Activated naive CD4-positive, alpha-beta T cell treated with anti-CD3 and anti-CD28 coated beads for 36 hours (primary cell): ENCODE data around the gene IL20RA. TPM values are rescaled to one million over a fixed set of nuclear protein-coding genes. Genes with fewer than 3 reads are reported as not detected.

Source experiments
- CTCF ChIA-PET: fragments of 350-600 bp; sonication (Branson Sonifier 250); formaldehyde crosslinking; loops from one replicate; lab custom pipeline; 2021; ENCODE audit warnings: antibody characterized with exemption; lab: Charles Lee
- DNase-seq: peaks from one replicate; pipeline ENCODE4 v3.0.0-alpha.2; 2020
- H3K27ac Mint-ChIP-seq: one replicate; pipeline ENCODE4 v1.8.0; 2021; ENCODE audit warnings: mild to moderate bottlenecking, mixed read lengths
- H3K27me3 Mint-ChIP-seq: one replicate; pipeline ENCODE4 v1.8.0; 2021; ENCODE audit warnings: low read depth, mixed read lengths
- H3K36me3 Mint-ChIP-seq: one replicate; pipeline ENCODE4 v1.8.0; 2021; ENCODE audit warnings: low read depth, mixed read lengths
- H3K4me1 Mint-ChIP-seq: one replicate; pipeline ENCODE4 v1.8.0; 2021; ENCODE audit warnings: low read depth, mixed read lengths
- H3K4me3 Mint-ChIP-seq: one replicate; pipeline ENCODE4 v1.8.0; 2021; ENCODE audit warnings: mild to moderate bottlenecking, moderate library complexity, mixed read lengths
- H3K9me3 Mint-ChIP-seq: one replicate; pipeline ENCODE4 v1.8.0; 2021; ENCODE audit warnings: mixed read lengths
- intact Hi-C: fragments of 100-400 bp; cut with micrococcal nuclease; formaldehyde crosslinking; loops from one replicate; pipeline ENCODE4 v1.15.1; 2023
- total RNA-seq, 2 experiments: library from RNA; stranded (reverse); gene quantifications; one replicate each; pipeline ENCODE4 v1.2.3, GENCODE V29; 2021

The IL20RA gene
- total RNA-seq, 2 experiments from 2014 or later = not detected

GRCh38 chr6:136995521-136995920 lies 49.2 kb downstream of the IL20RA start:
- CTCF ChIA-PET = interaction anchor here (0.9 kb wide), 1 partner anchor 25 kb away, joined by 3 read pairs; no protein-coding TSS in a partner anchor
- H3K4me3 Mint-ChIP-seq = no peak overlapping the region
- H3K36me3 Mint-ChIP-seq = no peaks in the 10 kb centered on the region
- no peaks in the 10 kb centered on the region for H3K9me3 Mint-ChIP-seq
- H3K4me1 Mint-ChIP-seq = no peaks in the 10 kb centered on the region
- no peak for DNase-seq
- H3K27ac Mint-ChIP-seq = no peak overlapping the region
- intact Hi-C loops = no loop called here
- peaks cover 38% of the 10 kb centered on the region for H3K27me3 Mint-ChIP-seq

GRCh38 chr6:136994782-136995181 lies 50.0 kb downstream of the IL20RA start:
- Mint-ChIP-seq H3K9me3 (no peaks in the 10 kb centered on the region), H3K4me1 (no peaks in the 10 kb centered on the region), H3K36me3 (no peaks in the 10 kb centered on the region), H3K27me3 (peaks cover 44% of the 10 kb centered on the region), H3K4me3 (no peak overlapping the region), H3K27ac (no peak overlapping the region)
- intact Hi-C loops = no loop called here
- CTCF ChIA-PET = interaction anchor here (0.9 kb wide), 1 partner anchor 24 kb away, joined by 3 read pairs; no protein-coding TSS in a partner anchor
- DNase-seq = no peak

GRCh38 chr6:136992113-136992512 lies 52.7 kb downstream of the IL20RA start:
- DNase-seq = no peak
- H3K36me3 Mint-ChIP-seq = no peaks in the 10 kb centered on the region
- H3K27ac Mint-ChIP-seq = no peak overlapping the region
- CTCF ChIA-PET = no interaction called here
- intact Hi-C loops = no loop called here
- H3K9me3 Mint-ChIP-seq = no peaks in the 10 kb centered on the region
- no peak overlapping the region for H3K4me3 Mint-ChIP-seq
- peaks cover 5% of the 10 kb centered on the region for H3K4me1 Mint-ChIP-seq
- peaks cover 57% of the 10 kb centered on the region for H3K27me3 Mint-ChIP-seq

- intact Hi-C loops = no loop called here
- H3K9me3 Mint-ChIP-seq = no peaks in the 10 kb centered on the region
- no peak for DNase-seq
- CTCF ChIA-PET = no interaction called here
- H3K27ac Mint-ChIP-seq = no peak overlapping the region
- H3K27me3 Mint-ChIP-seq = peaks cover 55% of the 10 kb centered on the region
- H3K36me3 Mint-ChIP-seq = no peaks in the 10 kb centered on the region
- peaks cover 5% of the 10 kb centered on the region for H3K4me1 Mint-ChIP-seq
- no peak overlapping the region for H3K4me3 Mint-ChIP-seq
Observed at GRCh38 chr6:136991646-136992045, 53.1 kb downstream of the IL20RA start.

- peaks cover 51% of the 10 kb centered on the region for H3K27me3 Mint-ChIP-seq
- H3K27ac Mint-ChIP-seq = no peak overlapping the region
- H3K9me3 Mint-ChIP-seq = no peaks in the 10 kb centered on the region
- no peak for DNase-seq
- intact Hi-C loops = no loop called here
- no peak overlapping the region for H3K4me3 Mint-ChIP-seq
- CTCF ChIA-PET = interaction anchor here (0.6 to 0.9 kb wide), 2 partner anchors 51 to 88 kb away, joined by 3 to 5 read pairs; no protein-coding TSS in a partner anchor
- no peaks in the 10 kb centered on the region for H3K36me3 Mint-ChIP-seq
- H3K4me1 Mint-ChIP-seq = peaks cover 5% of the 10 kb centered on the region
Observed at GRCh38 chr6:136990754-136991153, 54.0 kb downstream of the IL20RA start.

GRCh38 chr6:136990242-136990578 lies 54.6 kb downstream of the IL20RA start:
- Mint-ChIP-seq H3K27ac (no peak overlapping the region), H3K9me3 (no peaks in the 10 kb centered on the region), H3K27me3 (peaks cover 54% of the 10 kb centered on the region), H3K4me3 (no peak overlapping the region), H3K4me1 (peaks cover 5% of the 10 kb centered on the region), H3K36me3 (no peaks in the 10 kb centered on the region)
- intact Hi-C loops = no loop called here
- CTCF ChIA-PET = interaction anchor here (0.9 kb wide), 1 partner anchor 51 kb away, joined by 3 read pairs; no protein-coding TSS in a partner anchor
- no peak for DNase-seq

GRCh38 chr6:136989571-136990241 lies 55.1 kb downstream of the IL20RA start:
- peak overlapping the region; percentile 19 for H3K4me3 Mint-ChIP-seq
- H3K36me3 Mint-ChIP-seq = no peaks in the 10 kb centered on the region
- peaks cover 5% of the 10 kb centered on the region for H3K4me1 Mint-ChIP-seq
- no peaks in the 10 kb centered on the region for H3K9me3 Mint-ChIP-seq
- CTCF ChIA-PET = interaction anchor here (0.6 to 0.9 kb wide), 2 partner anchors 19 to 52 kb away, joined by 3 to 4 read pairs; no protein-coding TSS in a partner anchor
- no peak overlapping the region for H3K27ac Mint-ChIP-seq
- DNase-seq = peak; percentile 8
- peaks cover 50% of the 10 kb centered on the region for H3K27me3 Mint-ChIP-seq
- intact Hi-C loops = no loop called here

GRCh38 chr6:136987526-136987925 lies 57.2 kb downstream of the IL20RA start:
- Mint-ChIP-seq H3K9me3 (no peaks in the 10 kb centered on the region), H3K4me3 (no peak overlapping the region), H3K36me3 (no peaks in the 10 kb centered on the region), H3K27ac (no peak overlapping the region), H3K4me1 (peaks cover 5% of the 10 kb centered on the region), H3K27me3 (peaks cover 42% of the 10 kb centered on the region)
- intact Hi-C loops = no loop called here
- CTCF ChIA-PET = no interaction called here
- no peak for DNase-seq

- Mint-ChIP-seq H3K9me3 (no peaks in the 10 kb centered on the region), H3K4me3 (no peak overlapping the region), H3K36me3 (no peaks in the 10 kb centered on the region), H3K27me3 (peaks cover 29% of the 10 kb centered on the region), H3K4me1 (peaks cover 5% of the 10 kb centered on the region), H3K27ac (no peak overlapping the region)
- intact Hi-C loops = no loop called here
- CTCF ChIA-PET = interaction anchor here (0.7 kb wide), 1 partner anchor 667 kb away, joined by 3 read pairs; no protein-coding TSS in a partner anchor
- DNase-seq = no peak
Observed at GRCh38 chr6:136985502-136985901, 59.3 kb downstream of the IL20RA start.

- H3K4me1 Mint-ChIP-seq = peaks cover 5% of the 10 kb centered on the region
- no peak for DNase-seq
- H3K4me3 Mint-ChIP-seq = no peak overlapping the region
- intact Hi-C loops = no loop called here
- no peaks in the 10 kb centered on the region for H3K9me3 Mint-ChIP-seq
- CTCF ChIA-PET = interaction anchor here (0.6 to 1.3 kb wide), 2 partner anchors 12 to 231 kb away, joined by 3 read pairs; no protein-coding TSS in a partner anchor
- peaks cover 23% of the 10 kb centered on the region for H3K27me3 Mint-ChIP-seq
- no peak overlapping the region for H3K27ac Mint-ChIP-seq
- no peaks in the 10 kb centered on the region for H3K36me3 Mint-ChIP-seq
Observed at GRCh38 chr6:136984578-136984977, 60.2 kb downstream of the IL20RA start.

- CTCF ChIA-PET = interaction anchor here (1.3 kb wide), 1 partner anchor 11 kb away, joined by 3 read pairs; no protein-coding TSS in a partner anchor
- Mint-ChIP-seq H3K4me1 (no peaks in the 10 kb centered on the region), H3K9me3 (no peaks in the 10 kb centered on the region), H3K27ac (no peak overlapping the region), H3K36me3 (no peaks in the 10 kb centered on the region), H3K4me3 (no peak overlapping the region), H3K27me3 (peaks cover 20% of the 10 kb centered on the region)
- DNase-seq = no peak
- intact Hi-C loops = no loop called here
Observed at GRCh38 chr6:136983687-136984086, 61.1 kb downstream of the IL20RA start.

GRCh38 chr6:136982928-136983327 lies 61.8 kb downstream of the IL20RA start:
- H3K27me3 Mint-ChIP-seq = peaks cover 16% of the 10 kb centered on the region
- no peak overlapping the region for H3K4me3 Mint-ChIP-seq
- no peaks in the 10 kb centered on the region for H3K9me3 Mint-ChIP-seq
- no peak overlapping the region for H3K27ac Mint-ChIP-seq
- no peak for DNase-seq
- no peaks in the 10 kb centered on the region for H3K36me3 Mint-ChIP-seq
- CTCF ChIA-PET = no interaction called here
- intact Hi-C loops = no loop called here
- H3K4me1 Mint-ChIP-seq = no peaks in the 10 kb centered on the region

- CTCF ChIA-PET = no interaction called here
- no peaks in the 10 kb centered on the region for H3K36me3 Mint-ChIP-seq
Observed at GRCh38 chr6:136980070-136980469, 64.7 kb downstream of the IL20RA start.

More at GRCh38 chr6:136980070-136980469, 64.7 kb downstream of the IL20RA start:
- Mint-ChIP-seq H3K27ac (no peak overlapping the region), H3K9me3 (no peaks in the 10 kb centered on the region), H3K27me3 (peaks cover 6% of the 10 kb centered on the region), H3K4me3 (no peak overlapping the region), H3K4me1 (no peaks in the 10 kb centered on the region)
- DNase-seq = no peak
- intact Hi-C loops = no loop called here
